Measurements from ENCODE around the gene TEX261. TPM values are rescaled to one million over a fixed set of nuclear protein-coding genes. Genes with fewer than 3 reads are reported as not detected.
A peak's percentile ranks its signal among the peaks of the same experiment; 100 is the strongest.
"Not testable (repeated sequence)": the region's sequence is repeated elsewhere in the genome, so short reads cannot be mapped to it uniquely, and the experiment has no call there.

Gene TEX261
- total RNA-seq: 21.6 and 26.0 TPM in 2 replicates

DNA sequence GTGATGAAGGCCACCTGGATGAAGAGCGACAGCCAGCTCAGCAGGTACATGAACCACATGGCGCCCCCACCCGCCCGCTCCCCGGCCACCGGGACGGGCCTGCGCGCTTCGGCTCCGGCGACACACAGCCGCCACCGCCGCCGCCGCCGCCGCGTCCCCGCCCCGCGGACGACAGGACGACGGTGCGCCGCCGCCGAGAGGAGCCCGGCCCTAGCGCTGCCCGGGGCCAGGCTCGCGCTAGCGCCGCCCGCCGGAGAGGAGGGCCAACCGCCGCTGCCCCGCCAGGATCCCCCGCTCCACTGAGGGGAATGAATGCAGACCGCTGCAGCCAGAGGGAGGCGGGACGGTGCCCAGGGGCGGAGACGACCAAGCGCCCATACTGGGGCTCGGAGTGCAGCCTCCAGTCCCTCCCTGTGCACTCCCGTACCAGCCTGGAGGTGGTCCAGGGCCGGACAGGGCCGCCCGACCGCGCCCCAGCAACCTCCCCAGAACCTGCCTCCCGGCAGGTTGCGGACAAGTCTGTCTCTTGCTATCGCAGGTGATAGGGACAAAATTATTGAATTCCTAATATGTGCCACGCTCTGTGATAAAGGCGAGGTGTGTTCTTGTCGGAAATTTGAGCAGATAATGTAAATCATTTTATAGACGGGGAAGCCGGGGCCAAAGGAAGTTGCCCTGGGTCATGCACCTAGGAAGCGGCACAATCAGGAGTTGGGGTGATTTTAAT lies at the start of gene TEX261:
Gene TEX261 (minus strand): TSS at position 175 of the 727 bp plus-strand sequence. CDS start 116 bp downstream, at position 59.
- peak; percentile 89 to 93 for DNase-seq (ENCODE audit: low read depth in 2 of 2)

DNA sequence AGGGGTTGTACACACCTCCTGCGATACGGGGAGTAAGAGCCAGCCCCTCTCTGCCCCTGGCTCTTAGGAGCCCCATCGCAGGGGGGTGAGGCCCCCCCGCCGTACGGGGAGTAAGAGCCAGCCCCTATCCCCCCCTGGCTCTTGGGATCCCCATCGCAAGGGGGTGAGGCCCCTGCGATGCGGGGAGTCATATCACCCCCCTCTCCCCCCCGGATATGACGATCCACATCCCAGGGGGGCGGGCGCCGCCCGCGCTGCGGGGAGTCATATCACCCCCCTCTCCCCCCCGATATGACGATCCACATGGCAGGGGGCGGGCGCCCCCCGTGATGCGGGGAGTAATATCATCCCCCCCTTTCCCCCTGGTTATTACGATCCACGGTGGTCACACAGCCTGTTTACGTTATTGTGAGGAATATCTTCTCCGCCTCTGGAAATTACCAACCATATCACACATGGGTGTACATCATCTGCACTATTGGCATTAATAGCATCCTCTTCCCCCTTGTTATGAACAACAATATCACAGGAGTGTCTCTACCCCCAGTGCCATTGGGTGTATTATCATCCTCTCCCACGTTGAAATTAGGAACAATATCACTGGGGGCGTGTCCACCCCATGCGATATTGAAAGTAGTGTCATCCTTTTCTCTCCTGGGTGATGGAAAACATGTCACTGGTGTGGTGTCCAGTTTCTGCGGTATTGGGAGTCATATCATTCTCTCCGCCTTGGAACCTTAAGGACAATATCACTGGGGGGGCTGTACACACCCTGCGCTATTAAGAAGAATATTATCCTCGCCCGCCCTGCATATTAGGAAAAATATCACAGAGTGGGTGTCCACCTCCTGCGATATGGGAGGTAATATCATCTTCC lies 49.1 kb upstream of the TEX261 start:
- no peak for DNase-seq (ENCODE audit: low read depth in 2 of 2)

DNA sequence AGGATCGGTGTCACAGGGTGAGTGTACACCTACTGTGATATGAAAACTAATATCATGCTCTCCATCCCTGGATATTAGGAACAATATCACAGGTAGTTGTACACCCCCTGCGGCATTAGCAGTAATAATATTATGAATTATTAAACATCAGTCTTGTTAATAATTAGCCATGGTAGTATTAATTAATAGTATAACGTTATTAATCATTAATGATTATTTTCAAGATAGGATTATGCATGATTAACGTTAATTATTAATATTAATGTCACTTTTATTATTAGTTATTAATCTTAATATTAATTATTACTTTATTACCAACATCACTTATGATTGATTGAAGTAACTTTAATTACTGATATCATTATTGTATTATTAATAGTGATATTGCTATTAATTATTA lies 47.6 kb upstream of the TEX261 start:
- no peak for DNase-seq (ENCODE audit: low read depth in 2 of 2)

DNA sequence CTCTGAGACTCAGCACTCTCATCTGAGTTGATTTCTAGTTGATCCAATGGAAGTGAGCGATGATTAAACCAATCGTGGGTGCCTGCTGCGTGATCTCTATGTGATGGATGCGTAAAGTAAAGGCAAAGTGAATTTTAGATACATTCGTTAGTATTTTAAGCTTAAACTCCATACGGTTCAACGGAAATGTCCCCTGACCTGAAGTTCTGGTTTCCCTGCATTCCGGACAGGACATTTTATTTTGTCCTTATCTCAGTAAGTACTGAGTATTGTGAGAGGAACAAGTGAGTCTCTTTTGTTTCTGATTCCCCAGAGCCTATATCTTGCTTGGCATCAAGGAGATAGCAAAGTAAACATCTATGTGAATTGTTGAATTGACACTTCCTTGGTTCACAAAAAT lies 41.6 kb upstream of the TEX261 start:
- not testable (repeated sequence) for DNase-seq (ENCODE audit: low read depth in 2 of 2)

DNA sequence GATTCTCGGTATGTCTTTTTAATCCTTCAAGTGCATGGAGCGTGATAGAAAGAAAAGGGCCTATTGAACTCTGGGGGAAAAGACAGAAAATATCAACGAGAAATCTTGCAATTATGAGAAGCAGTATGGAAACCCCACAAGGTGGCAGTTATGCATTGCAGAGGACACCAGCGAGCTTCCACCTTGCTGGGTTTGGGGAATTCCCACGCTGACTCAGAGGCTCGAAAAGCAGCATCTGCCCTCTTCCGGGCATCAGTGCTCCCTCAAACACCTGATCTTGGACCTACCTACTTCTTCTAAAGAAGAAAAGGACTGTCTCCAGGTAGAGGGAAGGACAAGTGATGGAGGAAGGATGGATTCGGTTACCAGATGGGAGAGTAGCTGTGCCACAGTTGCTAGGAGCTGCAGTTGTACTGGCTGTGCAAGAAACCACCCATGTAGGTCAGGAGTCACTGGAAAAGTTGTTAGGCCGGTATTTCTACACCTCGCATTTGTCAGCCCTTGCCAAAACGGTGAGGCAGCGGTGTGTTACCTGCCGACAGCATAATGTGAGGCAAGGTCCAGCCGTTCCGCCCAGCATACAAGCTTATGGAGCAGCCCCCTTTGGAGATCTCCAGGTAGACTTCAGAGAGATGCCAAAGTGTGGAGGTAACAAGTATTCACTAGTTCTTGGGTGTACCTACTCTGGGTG lies 29.0 kb upstream of the TEX261 start:
- DNase-seq (ENCODE audit: low read depth in 2 of 2): not testable (repeated sequence)

DNA sequence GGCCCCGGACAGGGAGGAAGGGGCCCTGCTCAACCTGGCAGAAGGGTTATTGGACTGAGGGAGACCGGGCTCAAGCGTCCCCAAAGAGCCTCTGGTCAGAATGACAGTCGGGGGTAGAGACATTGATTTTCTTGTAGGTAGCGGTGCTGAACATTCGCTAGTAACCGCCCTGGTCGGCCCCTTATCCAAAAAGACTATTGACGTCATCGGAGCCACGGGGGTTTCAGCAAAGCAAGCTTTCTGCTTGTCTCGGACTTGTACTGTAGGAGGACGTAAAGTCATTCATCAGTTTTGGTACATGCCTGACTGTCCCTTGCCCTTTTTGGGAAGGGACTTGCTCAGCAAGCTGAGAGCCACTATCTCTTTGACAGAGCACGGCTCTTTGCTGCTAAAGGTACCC lies 26.7 kb upstream of the TEX261 start:
- not testable (repeated sequence) for DNase-seq (ENCODE audit: low read depth in 2 of 2)

DNA sequence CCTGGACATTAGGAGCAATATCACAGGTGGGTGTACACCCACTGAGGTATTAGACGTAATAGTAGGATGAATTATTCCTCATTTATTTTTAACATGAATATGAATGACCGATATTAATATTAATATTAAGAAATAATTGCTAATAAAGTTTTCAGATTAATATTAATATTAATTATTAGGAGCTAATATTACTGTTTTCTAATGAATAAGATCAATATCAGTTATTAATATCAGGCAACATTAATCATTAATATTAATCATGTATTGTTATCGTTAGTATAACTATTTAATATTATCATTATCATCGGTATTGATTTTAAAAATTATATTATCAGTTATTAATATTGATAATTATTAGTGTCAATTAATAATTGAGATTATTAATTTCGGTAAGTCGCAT lies 25.3 kb upstream of the TEX261 start:
- DNase-seq (ENCODE audit: low read depth in 2 of 2): not testable (repeated sequence)

DNA sequence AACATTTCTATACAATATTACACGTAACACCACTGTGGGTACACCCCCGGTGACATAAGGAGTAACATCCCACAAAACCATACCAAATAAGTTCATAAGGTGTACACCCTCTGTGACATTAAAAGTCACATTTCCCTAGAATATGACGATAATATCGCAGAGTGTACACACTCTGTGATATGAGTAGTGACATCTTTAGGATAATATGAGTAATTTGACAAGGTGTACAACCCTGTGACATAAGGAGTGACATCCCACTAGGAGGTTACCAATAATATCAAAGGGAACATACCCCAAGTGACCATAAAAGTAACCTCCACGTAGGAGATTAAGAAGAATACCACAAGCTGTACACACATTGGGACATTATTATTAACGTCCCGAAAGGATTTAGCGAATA lies 24.0 kb upstream of the TEX261 start:
- no peak for DNase-seq (ENCODE audit: low read depth in 2 of 2)

DNA sequence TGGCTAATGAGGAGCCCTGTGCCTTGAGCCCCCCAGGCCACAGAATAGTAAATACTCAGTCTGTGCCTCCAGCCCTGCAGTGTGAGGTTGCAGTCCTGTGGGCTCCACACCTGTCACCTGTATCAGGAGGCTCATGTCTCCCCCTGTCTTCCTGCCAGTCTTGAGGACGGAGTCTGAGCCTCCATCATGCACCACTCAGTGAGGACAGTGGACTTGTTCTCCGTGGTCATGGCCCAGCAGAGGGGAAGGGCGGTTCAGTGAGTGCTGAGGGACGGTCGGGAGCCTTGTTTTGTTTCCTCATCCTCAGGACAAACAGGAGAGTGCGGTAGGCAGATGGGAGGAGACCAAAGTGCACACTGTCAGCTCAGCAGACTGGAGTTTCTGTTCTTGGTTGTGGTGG lies 17.1 kb upstream of the TEX261 start:
- DNase-seq (ENCODE audit: low read depth in 2 of 2): not testable (repeated sequence)

DNA sequence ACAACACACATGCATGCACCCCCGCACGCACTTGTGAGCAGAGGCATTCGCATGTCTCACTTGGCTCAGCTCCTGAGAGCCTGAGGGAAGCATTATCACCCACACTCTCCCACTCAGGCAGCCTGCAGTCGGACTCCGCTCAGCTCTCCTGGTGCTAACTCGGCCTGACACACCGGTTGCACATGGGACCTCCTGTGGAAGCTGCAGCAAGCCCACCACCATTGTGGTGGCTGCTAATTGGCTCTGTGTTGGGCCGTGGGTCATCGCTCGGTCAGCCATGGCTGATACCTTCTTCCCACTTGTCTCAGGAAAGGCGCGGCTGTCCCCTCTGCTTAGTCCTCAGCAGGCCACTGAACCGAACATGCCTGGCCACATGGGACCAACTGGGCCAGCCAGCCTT lies 13.7 kb upstream of the TEX261 start:
- DNase-seq (ENCODE audit: low read depth in 2 of 2): no peak

DNA sequence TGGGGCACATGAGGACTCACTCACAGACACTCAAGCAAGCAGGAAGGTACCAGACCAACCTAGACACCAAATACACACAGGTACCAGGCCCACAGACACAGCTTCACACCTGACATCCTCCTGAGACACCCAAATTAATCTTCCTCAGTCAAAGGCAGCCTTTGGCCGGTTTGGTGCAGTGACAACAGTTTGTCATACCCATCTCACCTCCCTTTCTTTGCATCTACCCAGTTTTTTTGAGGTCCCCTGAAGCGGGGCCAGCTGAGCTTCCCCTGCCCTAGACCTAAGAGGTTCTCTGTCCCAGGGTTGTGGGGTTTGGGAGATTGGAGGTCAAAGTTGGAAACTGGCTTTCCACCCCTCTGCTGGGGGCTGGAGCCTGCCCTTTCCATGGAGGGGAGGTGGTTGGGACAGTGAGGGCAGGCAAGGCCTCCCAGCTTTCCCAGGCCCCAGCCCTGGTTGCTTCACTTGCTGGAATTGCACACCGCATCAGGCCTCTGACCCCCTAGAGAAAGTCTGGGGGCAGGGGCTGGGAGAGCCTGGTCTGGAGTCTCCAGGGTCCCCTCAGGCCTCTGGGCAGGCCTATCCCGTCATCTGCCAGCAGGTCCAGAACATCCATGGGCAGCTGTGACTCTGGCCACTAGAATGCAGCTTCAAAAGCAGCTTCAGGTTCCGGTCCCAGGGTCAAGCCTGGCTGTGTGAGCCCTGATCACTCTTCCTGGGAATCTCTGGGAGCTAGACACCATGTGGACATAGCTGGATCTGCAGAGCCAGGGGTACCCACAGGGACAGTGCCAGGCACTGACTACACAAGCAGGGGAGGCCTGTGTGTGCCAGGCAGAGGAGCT lies 12.5 kb upstream of the TEX261 start:
- DNase-seq (ENCODE audit: low read depth in 2 of 2): no peak

DNA sequence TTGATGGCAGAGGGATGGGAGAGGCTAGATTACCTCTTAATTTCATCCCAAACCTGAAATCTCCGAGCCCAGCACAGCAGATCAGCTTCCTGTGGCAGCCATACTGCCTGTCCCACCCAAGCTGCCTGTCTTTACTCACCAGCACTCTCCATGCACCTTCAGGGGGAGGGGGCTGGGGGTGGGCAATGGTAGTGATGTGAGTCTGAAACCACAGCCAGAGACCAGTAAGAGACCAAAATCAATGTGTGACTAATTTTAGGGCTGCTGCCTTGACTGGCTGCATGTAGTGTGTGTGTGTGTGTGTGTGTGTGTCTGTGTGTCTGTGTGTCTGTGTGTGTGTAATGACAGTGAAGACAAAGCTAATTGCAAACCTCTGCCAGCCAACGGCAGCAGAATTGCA lies 11.7 kb upstream of the TEX261 start:
- DNase-seq (ENCODE audit: low read depth in 2 of 2): no peak

DNA sequence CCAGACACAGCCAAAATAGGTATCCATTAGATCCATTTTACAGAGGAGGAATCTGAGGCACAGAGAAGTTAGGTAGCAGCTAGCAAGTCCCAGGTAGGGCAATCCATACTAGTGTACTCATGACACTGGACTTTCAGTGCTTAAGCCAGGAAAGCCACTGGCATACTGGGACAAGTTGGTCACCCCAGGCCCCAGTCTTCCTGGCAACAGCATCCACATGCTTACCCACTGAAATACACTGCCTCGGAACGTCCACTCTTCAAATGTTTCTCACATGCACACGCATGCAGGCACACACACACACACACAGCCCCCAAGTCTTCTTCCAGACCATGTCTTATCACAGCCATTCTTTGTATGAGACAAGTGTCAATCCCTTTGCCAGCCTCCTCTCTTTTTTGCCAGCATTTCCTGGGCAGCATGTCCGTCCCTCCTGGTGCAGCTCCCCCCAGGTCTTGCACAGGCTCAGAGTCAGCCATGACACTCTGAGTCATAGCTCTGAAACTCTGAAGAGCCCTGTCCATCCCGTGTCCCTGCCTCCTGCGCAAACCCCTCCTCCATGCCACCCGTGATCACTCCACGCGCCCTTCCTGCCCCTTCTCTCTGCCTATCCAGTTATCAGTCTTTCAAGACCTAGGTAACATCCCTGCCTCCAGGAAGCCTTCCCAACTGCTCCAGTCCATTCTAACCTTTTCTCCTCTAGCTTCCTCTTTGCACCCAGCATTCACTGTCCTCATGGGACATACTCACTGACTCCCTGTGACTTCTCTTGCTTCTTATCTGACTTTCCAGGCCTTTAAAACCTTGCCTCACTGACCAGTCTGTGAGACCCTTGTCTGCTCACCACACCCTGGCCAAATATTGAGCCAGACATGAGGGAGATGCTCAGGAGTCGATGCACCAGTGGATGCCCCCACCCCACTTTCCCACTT lies 10.9 kb upstream of the TEX261 start:
- no peak for DNase-seq (ENCODE audit: low read depth in 2 of 2)

DNA sequence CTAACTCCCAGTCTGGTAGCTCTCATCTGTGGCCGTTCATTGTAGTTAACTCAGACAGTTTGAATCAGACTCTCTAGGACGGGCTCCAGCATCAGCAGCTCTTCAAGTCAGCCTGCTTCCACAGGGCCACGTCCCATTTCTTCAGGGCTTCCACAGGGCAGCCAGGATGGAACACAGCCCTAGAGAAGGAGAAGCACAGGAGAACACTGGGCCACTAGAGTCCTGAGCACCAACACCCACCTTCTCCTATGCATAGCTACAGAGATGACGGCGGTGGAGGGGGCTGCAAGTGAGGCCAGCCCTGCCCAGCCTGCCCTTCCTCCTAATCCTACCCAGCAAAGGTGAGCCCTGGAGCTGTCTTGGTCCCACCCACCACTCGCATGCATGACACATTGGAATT lies 10.2 kb upstream of the TEX261 start:
- DNase-seq (ENCODE audit: low read depth in 2 of 2): no peak

DNA sequence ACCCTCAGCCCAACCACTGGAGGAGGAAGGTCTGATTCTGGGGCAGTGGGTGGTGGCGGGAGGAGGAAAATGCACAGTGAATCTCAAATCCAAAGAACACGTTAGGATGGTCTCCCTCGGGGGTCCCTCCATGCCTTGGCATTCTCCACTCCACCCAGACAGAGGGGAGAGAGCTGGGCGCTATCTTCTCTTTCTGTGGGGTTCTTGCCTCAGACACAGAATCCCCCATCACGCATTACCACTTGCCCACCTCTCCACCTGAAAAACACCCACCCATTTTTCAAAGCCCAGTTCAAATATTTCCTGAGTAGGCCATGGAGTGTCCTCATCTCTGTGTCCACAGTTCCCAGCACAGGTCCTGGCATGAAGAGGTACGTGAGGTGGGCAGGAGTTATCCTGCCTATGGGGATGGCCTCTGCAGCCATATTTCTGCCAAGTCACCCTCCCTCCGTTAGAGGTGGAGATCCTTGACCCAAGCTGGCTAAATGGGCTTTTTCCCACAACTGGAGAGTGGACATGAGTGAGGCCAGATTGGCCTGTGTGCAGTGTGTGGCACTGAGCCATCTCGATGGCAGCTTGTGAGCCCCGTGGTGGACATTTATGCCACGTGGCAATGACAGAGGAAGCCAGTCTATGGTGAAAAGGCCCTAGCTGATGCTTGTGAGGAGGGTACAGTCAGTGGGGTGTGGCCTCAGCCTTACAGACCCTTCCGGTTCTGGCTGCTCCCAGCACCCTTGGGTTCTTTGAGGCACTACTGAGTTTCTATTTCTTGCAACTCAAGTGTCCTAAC lies 9.5 kb upstream of the TEX261 start:
- no peak for DNase-seq (ENCODE audit: low read depth in 2 of 2)

DNA sequence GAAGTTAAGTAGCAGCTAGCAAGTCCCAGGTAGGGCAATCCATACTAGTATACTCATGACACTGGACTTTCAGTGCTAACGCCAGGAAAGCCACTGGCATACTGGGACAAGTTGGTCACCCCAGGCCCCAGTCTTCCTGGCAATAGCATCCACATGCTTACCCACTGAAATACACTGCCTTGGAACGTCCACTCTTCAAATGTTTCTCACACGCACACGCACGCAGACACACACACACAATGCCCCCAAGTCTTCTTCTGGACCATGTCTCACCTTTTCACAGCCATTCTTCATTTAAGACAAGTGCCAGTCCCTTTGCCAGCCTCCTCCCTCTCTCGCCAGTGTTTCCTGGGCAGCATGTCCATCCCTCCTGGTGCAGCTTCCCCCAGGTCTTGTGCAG lies 8.7 kb upstream of the TEX261 start:
- no peak for DNase-seq (ENCODE audit: low read depth in 2 of 2)

DNA sequence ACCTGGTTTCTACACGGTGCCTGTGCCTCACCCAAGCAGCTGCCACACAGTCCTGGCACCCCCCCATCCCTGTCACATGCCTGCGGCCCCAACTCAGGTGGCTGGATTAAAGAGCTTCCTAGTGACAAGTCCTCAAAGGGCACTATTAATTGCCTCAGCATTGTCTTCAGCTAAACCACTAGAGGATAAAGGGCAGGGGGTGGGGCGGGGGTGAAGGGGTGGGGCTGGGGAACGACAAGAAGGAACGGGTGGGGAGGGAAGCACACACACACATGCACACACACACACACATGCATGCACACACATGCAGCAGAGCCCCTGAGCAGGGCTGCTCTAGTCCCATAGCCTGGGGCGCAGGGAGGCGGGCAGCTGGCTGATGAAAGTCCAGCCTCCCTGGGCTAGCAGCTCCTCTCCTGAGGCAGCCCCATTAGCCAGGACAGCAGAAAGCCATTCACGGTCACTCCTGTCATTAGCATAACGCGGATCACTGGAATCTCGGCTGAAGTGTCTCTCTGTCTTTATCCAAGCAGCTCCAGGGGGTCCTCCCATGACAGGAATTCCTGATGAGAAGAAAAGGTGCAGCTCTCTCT lies 7.4 kb upstream of the TEX261 start:
- DNase-seq (ENCODE audit: low read depth in 2 of 2): no peak

DNA sequence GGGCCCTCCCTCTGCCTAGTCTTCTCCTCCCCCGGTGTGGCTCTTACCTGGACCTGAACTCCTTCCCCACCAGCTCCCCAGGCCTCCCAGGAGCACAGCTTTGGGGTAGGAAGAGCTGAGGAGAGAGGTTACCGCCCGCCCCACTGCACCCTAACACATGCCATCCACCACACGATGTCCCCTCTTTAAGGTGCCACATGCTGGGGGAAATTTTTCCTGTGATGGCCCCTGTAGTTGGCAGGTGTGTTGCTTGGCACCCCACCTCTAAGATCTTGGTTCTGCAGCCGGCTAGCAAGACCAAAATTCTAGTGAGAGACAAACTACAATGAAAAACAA lies 6.9 kb upstream of the TEX261 start:
- DNase-seq (ENCODE audit: low read depth in 2 of 2): no peak
